HUES6 (cell line): ENCODE measurements around the gene IRF2.

ENCODE experiments used
- H3K27ac ChIP-seq: 2 replicates; pipeline ENCODE4 v1.7.0; 2013; ENCODE audit warnings: low read depth, mild to moderate bottlenecking, low read length, inconsistent platforms
- H3K27me3 ChIP-seq: 2 replicates; pipeline ENCODE4 v1.6.1; 2013; ENCODE audit warnings: low read length; ENCODE audit not compliant: control insufficient read depth, insufficient read depth
- H3K36me3 ChIP-seq: 2 replicates; pipeline ENCODE4 v1.6.1; 2013; ENCODE audit warnings: low read length; ENCODE audit not compliant: control insufficient read depth, insufficient read depth
- H3K4me1 ChIP-seq: 2 replicates; pipeline ENCODE4 v1.6.1; 2013; ENCODE audit warnings: low read length; ENCODE audit not compliant: control insufficient read depth, insufficient read depth
- H3K4me3 ChIP-seq: 2 replicates; pipeline ENCODE4 v1.5.1; 2013; ENCODE audit warnings: low read depth, low read length
- H3K9ac ChIP-seq: one replicate; pipeline ENCODE4 v1.6.1; 2013; ENCODE audit warnings: mild to moderate bottlenecking, low read length
- H3K9me3 ChIP-seq: 2 replicates; pipeline ENCODE4 v1.6.1; 2013; ENCODE audit warnings: low read depth, low read length; ENCODE audit not compliant: control insufficient read depth, insufficient read depth

IRF2 gene

DNA sequence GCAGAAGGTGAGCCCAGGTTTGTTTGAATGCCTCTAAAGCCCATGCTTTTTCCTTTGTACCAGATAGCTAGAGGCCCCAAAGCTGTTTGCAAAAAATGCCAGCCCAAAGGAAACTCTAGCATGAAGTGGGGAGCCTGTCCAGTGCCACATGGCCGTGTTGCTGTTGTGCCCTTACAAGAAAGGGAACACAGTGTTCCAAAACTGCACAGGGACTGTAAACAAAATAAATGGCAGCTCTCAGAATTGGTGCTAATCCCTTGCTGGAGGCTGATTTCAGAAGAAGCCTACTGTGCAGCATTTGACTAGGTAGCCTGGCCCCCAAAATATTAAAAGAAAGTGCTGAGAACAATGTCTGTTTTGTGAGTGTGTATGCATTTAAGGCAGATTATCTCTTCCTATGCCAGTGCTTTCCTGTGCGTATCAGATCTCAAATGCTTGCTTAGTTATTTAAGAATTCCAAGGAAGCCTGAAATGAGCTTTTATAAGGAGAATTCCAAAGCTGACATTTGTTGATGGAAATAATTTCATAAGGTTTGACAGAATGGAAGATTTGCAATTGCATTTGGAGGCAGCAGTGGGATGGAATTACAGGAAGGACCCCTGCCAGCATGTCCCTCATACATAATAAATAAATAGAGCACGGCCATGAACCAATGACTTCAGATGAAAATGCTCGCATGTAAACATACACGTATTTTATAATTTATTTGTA lies 115.7 kb downstream of the IRF2 start:
- Histone ChIP-seq H3K9ac (no peak overlapping the region), H3K36me3 (no peaks in the 10 kb centered on the region), H3K4me3 (no peak overlapping the region), H3K27ac (no peak overlapping the region), H3K4me1 (peaks cover 13% of the 10 kb centered on the region), H3K27me3 (no peaks in the 10 kb centered on the region), H3K9me3 (no peaks in the 10 kb centered on the region; the same call in 1 of the 2 replicates)

DNA sequence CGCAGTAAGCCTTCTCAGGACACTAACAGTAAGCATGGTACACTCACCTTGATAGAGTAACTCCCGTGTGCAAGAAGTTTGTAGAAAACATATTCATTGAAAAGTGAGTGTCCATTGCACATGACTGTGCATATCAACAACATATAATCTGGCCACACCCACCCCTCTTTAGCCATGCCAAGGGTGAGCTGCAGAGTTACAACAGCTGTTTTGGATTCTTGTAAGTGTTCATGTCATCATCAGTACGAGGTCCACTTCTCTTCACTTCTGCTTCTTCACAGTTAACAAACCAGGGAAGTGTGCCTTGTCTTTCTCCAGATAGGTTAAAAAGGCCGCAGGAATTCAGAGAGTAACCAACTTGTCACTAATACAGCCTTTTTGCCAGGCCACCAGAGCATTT lies 116.6 kb downstream of the IRF2 start:
- Histone ChIP-seq H3K27me3 (no peaks in the 10 kb centered on the region), H3K27ac (no peak overlapping the region), H3K36me3 (no peaks in the 10 kb centered on the region), H3K9me3 (no peaks in the 10 kb centered on the region; the same call in 1 of the 2 replicates), H3K4me3 (no peak overlapping the region), H3K9ac (no peak overlapping the region), H3K4me1 (peaks cover 13% of the 10 kb centered on the region)

DNA sequence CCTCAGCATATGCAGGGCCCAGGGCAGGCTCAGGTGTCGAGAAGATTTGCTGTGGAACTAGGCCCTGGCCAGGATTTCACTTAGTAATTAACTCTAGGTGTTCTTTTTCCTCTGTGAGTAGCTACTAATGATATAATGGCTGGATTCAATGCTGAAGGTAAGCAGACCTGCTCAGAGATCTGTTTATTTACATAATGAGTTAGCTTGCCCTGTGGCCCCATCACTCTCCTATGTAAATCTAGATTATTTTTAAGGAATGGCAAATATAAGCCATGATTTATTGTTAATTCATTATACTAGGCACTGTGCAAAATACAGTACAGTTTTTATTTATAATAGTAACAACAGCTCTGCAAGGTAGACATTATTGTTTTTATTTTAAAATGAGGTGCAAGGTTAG lies 117.2 kb downstream of the IRF2 start:
- no peak overlapping the region for H3K9ac ChIP-seq
- H3K9me3 ChIP-seq, result no peaks in the 10 kb centered on the region; the same call in 1 of the 2 replicates
- H3K36me3 ChIP-seq, result no peaks in the 10 kb centered on the region
- no peak overlapping the region for H3K27ac ChIP-seq
- H3K27me3 ChIP-seq, result no peaks in the 10 kb centered on the region
- no peak overlapping the region for H3K4me3 ChIP-seq
- peaks cover 13% of the 10 kb centered on the region for H3K4me1 ChIP-seq

DNA sequence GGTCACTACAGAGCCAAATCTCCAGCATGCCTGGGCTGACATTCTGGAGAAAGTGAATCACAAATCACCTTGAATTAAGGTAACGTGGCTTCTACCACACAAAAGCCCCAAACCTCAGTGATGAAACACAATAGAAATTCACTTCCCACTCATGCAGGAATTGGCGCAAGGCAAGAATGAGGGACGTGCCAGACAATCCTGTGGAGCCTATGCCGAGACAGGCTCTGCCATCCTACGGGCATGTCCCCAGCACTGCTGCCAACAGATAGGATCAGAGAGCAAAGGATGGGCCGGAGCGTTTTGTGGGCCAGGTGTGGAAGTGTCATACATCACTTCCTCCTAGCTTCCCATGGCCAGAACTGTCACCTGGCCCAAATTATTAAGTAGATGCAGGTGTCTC lies 118.0 kb downstream of the IRF2 start:
- no peak overlapping the region for H3K4me3 ChIP-seq
- H3K27me3 ChIP-seq, result no peaks in the 10 kb centered on the region
- H3K27ac ChIP-seq, result no peak overlapping the region
- H3K9me3 ChIP-seq, result no peaks in the 10 kb centered on the region; the same call in 1 of the 2 replicates
- peaks cover 13% of the 10 kb centered on the region for H3K4me1 ChIP-seq
- no peaks in the 10 kb centered on the region for H3K36me3 ChIP-seq
- no peak overlapping the region for H3K9ac ChIP-seq

DNA sequence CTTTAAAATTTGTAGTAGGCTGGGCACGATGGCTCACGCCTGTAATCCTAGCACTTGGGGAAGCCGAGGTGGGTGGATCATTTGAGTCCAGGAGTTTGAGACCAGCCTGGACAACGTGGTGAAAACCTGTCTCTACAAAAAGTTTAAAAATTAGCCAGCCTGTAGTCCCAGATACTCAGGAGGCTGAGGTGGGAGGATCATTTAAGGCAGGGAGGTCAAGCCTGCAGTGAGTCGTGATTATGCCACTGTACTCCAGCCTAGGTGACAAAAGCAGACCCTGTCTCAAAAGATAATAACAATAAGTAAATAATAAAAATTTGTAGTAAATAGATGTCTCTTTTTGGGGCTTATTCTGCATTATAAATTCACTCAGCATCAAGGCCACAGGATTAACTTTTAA lies 118.5 kb downstream of the IRF2 start:
- H3K4me3 ChIP-seq, result no peak overlapping the region
- H3K9ac ChIP-seq, result no peak overlapping the region
- no peaks in the 10 kb centered on the region; the same call in 1 of the 2 replicates for H3K9me3 ChIP-seq
- H3K4me1 ChIP-seq, result peaks cover 13% of the 10 kb centered on the region
- H3K36me3 ChIP-seq, result no peaks in the 10 kb centered on the region
- no peaks in the 10 kb centered on the region for H3K27me3 ChIP-seq
- no peak overlapping the region for H3K27ac ChIP-seq

DNA sequence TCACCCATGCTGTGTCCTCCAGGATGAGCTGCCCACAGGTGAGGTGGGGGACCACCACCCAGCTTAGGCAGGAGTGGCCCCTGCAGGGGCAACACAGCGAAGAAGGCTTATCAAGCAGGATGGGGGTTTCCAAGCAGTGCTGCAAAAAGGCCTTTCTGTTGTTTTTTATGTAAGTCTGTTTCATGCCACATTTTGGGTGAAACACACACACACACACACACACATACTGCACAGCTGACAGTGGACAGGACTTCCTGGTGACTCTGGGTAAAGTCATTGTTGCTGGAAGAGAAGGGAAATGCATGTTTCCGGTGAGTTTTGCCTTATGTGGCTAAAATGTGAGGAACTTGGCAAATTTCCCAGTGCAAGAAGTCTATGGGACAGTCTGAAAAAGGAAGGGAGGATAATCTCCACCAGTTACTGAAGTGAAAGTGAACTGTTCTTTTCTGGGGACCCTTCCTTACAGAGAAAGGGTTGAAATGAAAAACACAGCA lies 119.2 kb downstream of the IRF2 start:
- Histone ChIP-seq H3K27me3 (no peaks in the 10 kb centered on the region), H3K4me1 (peaks cover 12% of the 10 kb centered on the region), H3K27ac (no peak overlapping the region), H3K36me3 (no peaks in the 10 kb centered on the region), H3K9ac (no peak overlapping the region), H3K9me3 (no peaks in the 10 kb centered on the region; the same call in 1 of the 2 replicates), H3K4me3 (no peak overlapping the region)

DNA sequence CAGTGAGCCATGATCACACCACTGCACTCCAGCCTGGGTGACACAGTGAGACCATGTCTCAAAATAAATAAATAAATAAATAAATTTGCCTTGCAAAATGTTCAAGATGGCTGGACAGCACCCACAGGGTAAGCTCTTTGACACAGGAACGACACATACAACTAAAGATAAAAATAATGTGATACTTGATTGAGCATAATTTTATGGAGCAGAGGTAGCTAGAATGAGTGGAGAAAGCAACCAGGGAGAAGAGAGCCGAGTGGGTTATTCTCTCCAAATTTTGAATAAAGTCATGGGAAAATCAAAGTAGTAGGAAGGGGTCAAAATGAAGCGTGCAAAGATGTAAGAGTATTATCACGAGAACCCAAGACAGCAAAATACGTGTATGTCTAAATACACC lies 121.5 kb downstream of the IRF2 start:
- H3K27me3 ChIP-seq, result no peaks in the 10 kb centered on the region
- H3K9ac ChIP-seq, result no peak overlapping the region
- H3K27ac ChIP-seq, result no peak overlapping the region
- no peaks in the 10 kb centered on the region for H3K36me3 ChIP-seq
- H3K4me3 ChIP-seq, result no peak overlapping the region
- H3K4me1 ChIP-seq, result peaks cover 16% of the 10 kb centered on the region
- H3K9me3 ChIP-seq, result no peaks in the 10 kb centered on the region; the same call in 1 of the 2 replicates

DNA sequence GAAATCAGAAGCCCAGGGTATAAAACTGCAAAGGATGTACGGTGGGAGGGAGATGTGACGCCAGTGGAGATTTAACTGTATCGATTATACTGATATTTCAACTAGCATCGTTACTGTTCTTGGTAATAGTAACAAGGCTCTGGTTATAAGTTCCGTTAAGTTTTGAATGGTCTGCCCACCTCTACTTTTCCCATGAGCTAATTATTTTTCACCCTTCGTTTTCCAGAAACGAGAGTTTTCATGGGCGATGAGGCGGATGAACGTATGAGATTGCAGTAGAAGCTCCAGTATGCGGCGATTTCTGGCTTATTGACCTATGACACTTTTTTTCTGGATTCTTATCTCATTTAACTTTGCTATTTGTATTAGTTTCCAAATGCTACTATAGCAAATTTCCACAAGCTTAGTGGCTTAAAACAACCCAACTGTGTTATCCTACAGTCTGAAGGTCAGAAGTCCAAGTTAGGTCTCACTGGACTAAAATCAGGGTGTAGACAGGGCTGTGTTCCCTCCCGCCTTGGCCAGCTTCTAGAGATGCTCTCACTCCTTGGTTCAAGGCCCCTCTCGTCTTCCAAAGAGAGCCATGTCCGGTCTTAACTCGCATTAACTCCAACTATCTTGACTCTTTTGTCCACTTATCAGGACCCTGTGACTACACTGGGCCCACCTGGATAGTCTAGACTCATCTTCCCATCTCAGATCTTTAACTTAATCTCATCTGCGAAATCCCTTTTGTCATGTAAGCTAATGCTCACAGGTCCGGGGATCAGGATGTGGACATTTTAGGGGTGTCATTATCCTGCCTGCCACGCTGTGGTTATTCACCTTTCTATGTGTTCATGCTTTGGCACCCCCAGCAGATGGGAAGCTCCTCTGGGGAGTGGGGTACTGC lies 122.5 kb downstream of the IRF2 start:
- H3K9ac ChIP-seq, result no peak overlapping the region
- H3K27ac ChIP-seq, result no peak overlapping the region
- no peaks in the 10 kb centered on the region for H3K36me3 ChIP-seq
- H3K4me1 ChIP-seq, result peaks cover 26% of the 10 kb centered on the region
- H3K9me3 ChIP-seq, result no peaks in the 10 kb centered on the region
- no peak overlapping the region for H3K4me3 ChIP-seq
- H3K27me3 ChIP-seq, result no peaks in the 10 kb centered on the region

DNA sequence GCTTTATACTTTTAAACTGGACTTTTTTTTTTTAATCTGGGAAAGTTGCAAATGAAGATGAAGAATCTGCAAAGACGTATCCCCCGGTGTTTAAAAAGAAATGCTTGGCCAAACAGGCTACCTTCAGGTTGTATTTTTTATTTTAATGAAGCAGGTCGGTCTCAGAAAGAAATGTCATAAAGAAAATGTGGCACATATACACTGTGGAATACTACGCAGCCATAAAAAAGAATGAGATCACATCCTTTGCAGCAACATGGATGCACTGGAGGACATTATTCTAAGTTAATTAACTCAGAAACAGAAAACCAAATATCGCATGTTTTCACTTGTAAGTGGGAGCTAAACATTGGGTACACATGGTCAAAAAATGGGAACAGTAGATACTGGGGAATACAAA lies 123.4 kb downstream of the IRF2 start:
- Histone ChIP-seq H3K27ac (no peak overlapping the region), H3K4me3 (no peak overlapping the region), H3K9ac (no peak overlapping the region), H3K27me3 (no peaks in the 10 kb centered on the region), H3K9me3 (no peaks in the 10 kb centered on the region), H3K4me1 (peaks cover 28% of the 10 kb centered on the region), H3K36me3 (no peaks in the 10 kb centered on the region)

DNA sequence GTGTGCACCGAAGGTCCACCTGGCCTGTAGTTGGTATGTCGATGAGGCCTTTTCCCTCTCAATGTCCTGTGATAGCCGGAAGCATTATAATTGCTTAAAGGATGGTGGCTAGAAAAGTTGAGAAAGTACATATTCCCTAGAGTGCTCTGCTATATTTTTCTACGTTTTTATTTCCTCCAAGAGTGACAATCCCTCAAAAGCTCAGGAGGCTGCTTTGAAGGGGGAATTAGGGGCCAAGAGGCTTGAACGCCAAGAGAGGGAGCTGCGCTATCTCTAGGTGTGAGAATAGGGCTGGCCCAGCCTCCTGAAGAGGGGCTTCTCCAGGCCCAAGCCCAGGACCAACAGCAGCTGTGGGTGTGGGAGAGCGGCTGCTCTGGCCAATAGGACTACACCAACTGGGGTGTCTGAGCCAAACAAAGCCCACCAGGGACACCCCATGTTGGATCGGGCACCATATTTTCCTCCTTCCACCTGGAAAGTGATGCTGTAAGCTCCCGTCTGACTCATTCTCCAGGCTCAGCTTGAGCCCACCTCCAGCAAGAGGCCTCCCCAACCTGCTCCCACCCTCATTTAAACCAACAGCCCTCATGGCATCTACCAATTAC lies 124.0 kb downstream of the IRF2 start:
- Histone ChIP-seq H3K27ac (no peak overlapping the region), H3K9me3 (no peaks in the 10 kb centered on the region), H3K36me3 (no peaks in the 10 kb centered on the region), H3K4me1 (peaks cover 28% of the 10 kb centered on the region), H3K9ac (no peak overlapping the region), H3K27me3 (no peaks in the 10 kb centered on the region), H3K4me3 (no peak overlapping the region)
